Measurements from ENCODE around the gene AMPD3.

GRCh38 chr11:10453261-10453660 lies 1.8 kb upstream of the AMPD3 start:
- TF ChIP-seq POLR2A (IDR thresholded peaks at IDR 0.05) (no peak), CTCF (IDR thresholded peaks at IDR 0.05) (no peak)
